Bronchial epithelial cell (primary cell): ENCODE measurements around the gene DBF4. TPM values are rescaled to one million over a fixed set of nuclear protein-coding genes. Genes with fewer than 3 reads are reported as not detected.

Source experiments
- DNase-seq: peaks from one replicate; pipeline ENCODE4 v3.0.0-alpha.2; 2010; ENCODE audit warnings: low read depth
- FAIRE-seq: peaks from 2 replicates; lab custom pipeline; 2011; peaks lifted over from hg19 to GRCh38; lab: Jason Lieb, UNC
- H3K27me3 ChIP-seq: 2 replicates; pipeline ENCODE4 v1.5.1; 2011; ENCODE audit warnings: low read length; ENCODE audit not compliant: control insufficient read depth, insufficient read depth
- H3K36me3 ChIP-seq: 2 replicates; pipeline ENCODE4 v1.5.1; 2011; ENCODE audit warnings: low read length; ENCODE audit not compliant: control insufficient read depth, insufficient read depth
- H3K4me3 ChIP-seq: 2 replicates; pipeline ENCODE4 v1.5.1; 2011; ENCODE audit warnings: mild to moderate bottlenecking, low read depth, low read length, control low read depth
- CTCF ChIP-seq: IDR thresholded peaks from 2 replicates; pipeline ENCODE4 v1.5.1; 2011; ENCODE audit warnings: mild to moderate bottlenecking, moderate library complexity, low read length, control low read depth, inconsistent platforms; ENCODE audit not compliant: insufficient read depth, severe bottlenecking
- total RNA-seq: library from RNA; depleted of rRNA; stranded (reverse); fragments of >200 nt; gene quantifications from 2 replicates; pipeline ENCODE4 v1.2.1, GENCODE V29; 2014

The DBF4 gene
- total RNA-seq, 1 donor from 2014 or later = 9.7 TPM

- no peak for TF ChIP-seq CTCF
- peaks cover 4% of the 10 kb centered on the region for H3K27me3 ChIP-seq
- no peaks in the 10 kb centered on the region for H3K36me3 ChIP-seq
- FAIRE-seq = no peak
- peak overlapping the region; percentile 39 for H3K4me3 ChIP-seq
- no peak for DNase-seq
Observed at GRCh38 chr7:87933605-87933952, 57.3 kb downstream of the DBF4 start.

GRCh38 chr7:87933953-87934698, 57.8 kb downstream of the DBF4 start, which contains the start of gene ADAM22:
ADAM22 (plus strand) TSS chr7:87934251; CDS start chr7:87934466, 215 bp downstream.
- no peak for FAIRE-seq
- no peak for TF ChIP-seq CTCF
- Histone ChIP-seq H3K4me3 (peak within 1 kb of the TSS; percentile 39), H3K27me3 (peaks cover 4% of the 10 kb centered on the region), H3K36me3 (no peaks in the 10 kb centered on the region)
- peak; percentile 51 for DNase-seq

GRCh38 chr7:87934699-87935383, 58.5 kb downstream of the DBF4 start:
- Histone ChIP-seq H3K27me3 (peaks cover 4% of the 10 kb centered on the region), H3K4me3 (peak overlapping the region; percentile 39), H3K36me3 (no peaks in the 10 kb centered on the region)
- no peak for TF ChIP-seq CTCF
- no peak for FAIRE-seq
- no peak for DNase-seq

GRCh38 chr7:87935384-87935706, 59.1 kb downstream of the DBF4 start:
- no peak for DNase-seq
- peaks cover 4% of the 10 kb centered on the region for H3K27me3 ChIP-seq
- TF ChIP-seq CTCF = no peak
- no peaks in the 10 kb centered on the region for H3K36me3 ChIP-seq
- no peak for FAIRE-seq
- H3K4me3 ChIP-seq = no peak overlapping the region

- FAIRE-seq (no peak), DNase-seq (no peak)
- no peaks in the 10 kb centered on the region for H3K36me3 ChIP-seq
- no peaks in the 10 kb centered on the region for H3K27me3 ChIP-seq
- H3K4me3 ChIP-seq = no peak overlapping the region
- no peak for TF ChIP-seq CTCF
Observed at GRCh38 chr7:87941138-87941537, 64.8 kb downstream of the DBF4 start.
